HCT116 (cell line): Measurements from ENCODE around the gene DYNLRB1. TPM values are rescaled to one million over a fixed set of nuclear protein-coding genes. Genes with fewer than 3 reads are reported as not detected.

ENCODE experiments used
- ATAC-seq: fragments of 200-7000 bp; cut with Tn5 transposase; 2 replicates; pipeline ENCODE4 v1.9.1; 2020; ENCODE audit warnings: mild to moderate bottlenecking, moderate library complexity
- BruUV-seq: library from RNA; stranded (reverse); fragments of 400-500 nt; replicated peaks from 2 replicates; lab custom pipeline; 2021; lab: Mats Ljungman, UMichigan
- CTCF ChIA-PET: fragments of 300-600 bp; sonication (Branson Sonifier 250); formaldehyde crosslinking; loops from one replicate; lab custom pipeline; 2021; ENCODE audit warnings: antibody characterized with exemption; lab: Charles Lee
- POLR2A ChIA-PET: fragments of 300-600, 350-600 bp; sonication (Branson Sonifier 250); formaldehyde crosslinking; loops from one replicate; lab custom pipeline; 2021; ENCODE audit warnings: antibody characterized with exemption; lab: Charles Lee
- RAD21 ChIA-PET, 2 experiments: fragments of 300-600 bp; sonication (Branson Sonifier 250); formaldehyde crosslinking; loops; one replicate each; lab custom pipeline; 2023; ENCODE audit warnings: low total read pairs in 2 of 2; ENCODE audit not compliant: uncharacterized antibody in 2 of 2, unreplicated experiment in 2 of 2, low non-redundant PET in 1 of 2; lab: Charles Lee
- DNase-seq: peaks from one replicate; pipeline ENCODE4 v3.0.0-alpha.2; 2010; ENCODE audit warnings: low read depth, low spot score
- H2AFZ ChIP-seq: fragments of 200-600 bp; shearing (Covaris generic), sonication (generic); 2 replicates; pipeline ENCODE4 v1.6.1; 2017; ENCODE audit warnings: low read depth, mixed run types, mixed read lengths, antibody characterized with exemption, low read length; ENCODE audit not compliant: poor library complexity, severe bottlenecking
- H3K27ac ChIP-seq: 2 replicates; pipeline ENCODE4 v1.5.1; 2012; ENCODE audit warnings: low read depth, low read length
- H3K27me3 ChIP-seq: fragments of 200-600 bp; sonication (generic); 2 replicates; pipeline ENCODE4 v1.6.1; 2016; ENCODE audit warnings: mixed run types, low read length, mixed read lengths; ENCODE audit not compliant: insufficient read depth
- H3K36me3 ChIP-seq, 2 experiments: fragments of 200-500 bp in 1 of 2; fragments of 200-600 bp in 1 of 2; sonication (Bioruptor generic) in 1 of 2; sonication (generic) in 1 of 2; 2 replicates each; pipeline versions ENCODE4 v1.5.1 to v1.6.1; 2014 to 2016; ENCODE audit warnings: low read length in 2 of 2, inconsistent platforms in 1 of 2, mixed read lengths in 1 of 2, mixed run types in 1 of 2; ENCODE audit not compliant: insufficient read depth in 2 of 2, control insufficient read depth in 1 of 2
- H3K4me1 ChIP-seq, 2 experiments: fragments of 200-600 bp in 1 of 2; sonication (generic) in 1 of 2; 2 replicates each; pipeline versions ENCODE4 v1.5.1 to v1.6.1; 2012 to 2017; ENCODE audit warnings: low read length in 2 of 2, inconsistent platforms in 1 of 2, mild to moderate bottlenecking in 1 of 2, mixed read lengths in 1 of 2, mixed run types in 1 of 2, moderate library complexity in 1 of 2; ENCODE audit not compliant: insufficient read depth in 2 of 2, control insufficient read depth in 1 of 2
- H3K4me2 ChIP-seq: fragments of 200-600 bp; sonication (generic); 2 replicates; pipeline ENCODE4 v1.6.1; 2017; ENCODE audit warnings: mixed run types, low read length, mixed read lengths
- H3K4me3 ChIP-seq, 2 experiments: fragments of 200-600 bp in 1 of 2; sonication (generic) in 1 of 2; replicated peaks in 1 of 2; 2 replicates each; pipeline ENCODE4 v1.5.1; 2011 to 2016; ENCODE audit warnings: low read length in 2 of 2, control low read depth in 1 of 2, low read depth in 1 of 2, mild to moderate bottlenecking in 1 of 2, mixed read lengths in 1 of 2, mixed run types in 1 of 2
- H3K79me2 ChIP-seq: fragments of 200-600 bp; sonication (generic); 2 replicates; pipeline ENCODE4 v1.6.1; 2017; ENCODE audit warnings: mild to moderate bottlenecking, mixed run types, low read length, moderate library complexity, mixed read lengths; ENCODE audit not compliant: insufficient read depth
- H3K9ac ChIP-seq: fragments of 200-600 bp; sonication (generic); 2 replicates; pipeline ENCODE4 v1.6.1; 2016; ENCODE audit warnings: low read length, mixed read lengths
- H3K9me2 ChIP-seq: fragments of 200-600 bp; sonication (generic), shearing (Covaris generic); 2 replicates; pipeline ENCODE4 v1.6.1; 2017; ENCODE audit warnings: mixed run types, mild to moderate bottlenecking, moderate library complexity; ENCODE audit not compliant: insufficient read depth
- H3K9me3 ChIP-seq, 2 experiments: fragments of 200-500 bp in 1 of 2; fragments of 200-600 bp in 1 of 2; sonication (Bioruptor generic) in 1 of 2; sonication (generic) in 1 of 2; 2 replicates each; pipeline ENCODE4 v1.6.1; 2014 to 2017; ENCODE audit warnings: low read length in 2 of 2, mixed read lengths in 2 of 2, inconsistent platforms in 1 of 2, low read depth in 1 of 2, mild to moderate bottlenecking in 1 of 2, mixed run types in 1 of 2, moderate library complexity in 1 of 2; ENCODE audit not compliant: control insufficient read depth in 1 of 2, insufficient read depth in 1 of 2
- H4K20me1 ChIP-seq: fragments of 200-600 bp; sonication (generic), shearing (Covaris generic); 2 replicates; pipeline ENCODE4 v1.6.1; 2017; ENCODE audit warnings: mixed run types, mild to moderate bottlenecking, moderate library complexity; ENCODE audit not compliant: insufficient read depth
- CEBPB ChIP-seq: IDR thresholded peaks from 2 replicates; pipeline ENCODE4 v1.6.1; 2012; ENCODE audit warnings: low read depth
- ELF1 ChIP-seq: IDR thresholded peaks from 2 replicates; pipeline ENCODE4 v1.6.1; 2012; ENCODE audit warnings: low read depth, borderline replicate concordance
- EZH2 ChIP-seq: fragments of 200-600 bp; sonication (generic); IDR thresholded peaks from 2 replicates; pipeline ENCODE4 v1.6.1; 2017; ENCODE audit warnings: antibody characterized with exemption, mixed run types
- FOSL1 ChIP-seq: IDR thresholded peaks from 2 replicates; pipeline ENCODE4 v1.6.1; 2012; ENCODE audit warnings: low read depth
- JUND ChIP-seq: IDR thresholded peaks from 2 replicates; pipeline ENCODE4 v1.6.1; 2012
- POLR2AphosphoS5 ChIP-seq: IDR thresholded peaks from 2 replicates; pipeline ENCODE4 v1.6.1; 2011; ENCODE audit warnings: mild to moderate bottlenecking, low read depth, low read length, moderate library complexity
- RAD21 ChIP-seq: IDR thresholded peaks from 2 replicates; pipeline ENCODE4 v1.6.1; 2012; ENCODE audit warnings: low read depth, mild to moderate bottlenecking
- YY1 ChIP-seq: IDR thresholded peaks from 2 replicates; pipeline ENCODE4 v1.6.1; 2011; ENCODE audit warnings: low read length, low read depth, moderate library complexity, mild to moderate bottlenecking; ENCODE audit not compliant: insufficient replicate concordance; ENCODE audit errors: extremely low read depth
- ZFX ChIP-seq: fragments of 450-650 bp; IDR thresholded peaks from 2 replicates; pipeline ENCODE4 v1.6.1; 2017
- ZNF274 ChIP-seq: fragments of 200-500 bp; sonication (Bioruptor generic); IDR thresholded peaks from 2 replicates; pipeline ENCODE4 v1.6.1; 2014; ENCODE audit warnings: mild to moderate bottlenecking, low read depth, low read length, inconsistent platforms
- intact Hi-C: fragments of 100-400 bp; cut with micrococcal nuclease; formaldehyde crosslinking; loops from 2 replicates; pipeline ENCODE4 v1.10.0; 2022
- total RNA-seq: library from RNA; stranded (reverse); gene quantifications from one replicate; pipeline ENCODE4 v1.2.1, GENCODE V29; 2021; ENCODE audit not compliant: unreplicated experiment
- TF ChIP-seq, protein P1 (sequence below): IDR thresholded peaks from 2 replicates; pipeline ENCODE4 v1.6.1; 2012; ENCODE audit warnings: low read depth
- TF ChIP-seq, protein P2 (sequence below): IDR thresholded peaks from 2 replicates; pipeline ENCODE4 v1.6.1; 2012
- TF ChIP-seq, protein P3 (sequence below), 3 experiments: fragments of 200-600 bp in 1 of 3; sonication (generic) in 1 of 3; IDR thresholded peaks in 2 of 3; conservative IDR thresholded peaks in 1 of 3; 2 replicates each; pipeline ENCODE4 v1.5.1; 2012 to 2017; ENCODE audit warnings: low read depth in 2 of 3, low read length in 2 of 3, antibody characterized with exemption in 1 of 3, borderline replicate concordance in 1 of 3, control low read depth in 1 of 3, mild to moderate bottlenecking in 1 of 3, mixed read lengths in 1 of 3, mixed run types in 1 of 3, moderate library complexity in 1 of 3; ENCODE audit not compliant: insufficient read depth in 1 of 3

DYNLRB1 gene
- total RNA-seq, 1 experiment from 2014 or later, result 106 TPM

DNA sequence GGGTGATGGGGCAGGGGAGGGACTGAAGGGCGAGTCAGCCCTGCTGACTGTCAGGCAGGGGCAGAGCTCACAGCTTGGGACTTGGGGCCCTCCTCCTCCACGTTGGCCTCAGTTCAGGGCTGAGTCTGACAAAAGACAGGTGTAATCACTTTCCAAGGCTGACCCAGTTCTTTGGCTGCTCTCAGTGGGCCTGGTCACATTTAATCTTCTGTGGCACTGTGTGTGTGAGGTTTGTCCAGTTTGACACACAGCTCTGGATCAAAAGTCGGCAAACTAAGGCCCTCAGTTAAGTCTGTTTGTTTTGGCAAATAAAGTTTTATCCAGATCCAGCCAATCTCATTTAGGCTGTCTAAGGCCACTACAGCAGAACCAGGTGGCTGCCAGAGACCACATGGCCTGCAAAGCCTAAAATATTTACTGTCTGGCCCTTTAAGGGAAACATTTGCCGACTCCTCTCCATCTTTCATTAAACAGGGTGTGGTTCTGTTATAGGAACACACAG, 37.2 kb downstream of the DYNLRB1 start (continued):
- TF ChIP-seq, protein P1, sequence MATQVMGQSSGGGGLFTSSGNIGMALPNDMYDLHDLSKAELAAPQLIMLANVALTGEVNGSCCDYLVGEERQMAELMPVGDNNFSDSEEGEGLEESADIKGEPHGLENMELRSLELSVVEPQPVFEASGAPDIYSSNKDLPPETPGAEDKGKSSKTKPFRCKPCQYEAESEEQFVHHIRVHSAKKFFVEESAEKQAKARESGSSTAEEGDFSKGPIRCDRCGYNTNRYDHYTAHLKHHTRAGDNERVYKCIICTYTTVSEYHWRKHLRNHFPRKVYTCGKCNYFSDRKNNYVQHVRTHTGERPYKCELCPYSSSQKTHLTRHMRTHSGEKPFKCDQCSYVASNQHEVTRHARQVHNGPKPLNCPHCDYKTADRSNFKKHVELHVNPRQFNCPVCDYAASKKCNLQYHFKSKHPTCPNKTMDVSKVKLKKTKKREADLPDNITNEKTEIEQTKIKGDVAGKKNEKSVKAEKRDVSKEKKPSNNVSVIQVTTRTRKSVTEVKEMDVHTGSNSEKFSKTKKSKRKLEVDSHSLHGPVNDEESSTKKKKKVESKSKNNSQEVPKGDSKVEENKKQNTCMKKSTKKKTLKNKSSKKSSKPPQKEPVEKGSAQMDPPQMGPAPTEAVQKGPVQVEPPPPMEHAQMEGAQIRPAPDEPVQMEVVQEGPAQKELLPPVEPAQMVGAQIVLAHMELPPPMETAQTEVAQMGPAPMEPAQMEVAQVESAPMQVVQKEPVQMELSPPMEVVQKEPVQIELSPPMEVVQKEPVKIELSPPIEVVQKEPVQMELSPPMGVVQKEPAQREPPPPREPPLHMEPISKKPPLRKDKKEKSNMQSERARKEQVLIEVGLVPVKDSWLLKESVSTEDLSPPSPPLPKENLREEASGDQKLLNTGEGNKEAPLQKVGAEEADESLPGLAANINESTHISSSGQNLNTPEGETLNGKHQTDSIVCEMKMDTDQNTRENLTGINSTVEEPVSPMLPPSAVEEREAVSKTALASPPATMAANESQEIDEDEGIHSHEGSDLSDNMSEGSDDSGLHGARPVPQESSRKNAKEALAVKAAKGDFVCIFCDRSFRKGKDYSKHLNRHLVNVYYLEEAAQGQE, result no peak

DNA sequence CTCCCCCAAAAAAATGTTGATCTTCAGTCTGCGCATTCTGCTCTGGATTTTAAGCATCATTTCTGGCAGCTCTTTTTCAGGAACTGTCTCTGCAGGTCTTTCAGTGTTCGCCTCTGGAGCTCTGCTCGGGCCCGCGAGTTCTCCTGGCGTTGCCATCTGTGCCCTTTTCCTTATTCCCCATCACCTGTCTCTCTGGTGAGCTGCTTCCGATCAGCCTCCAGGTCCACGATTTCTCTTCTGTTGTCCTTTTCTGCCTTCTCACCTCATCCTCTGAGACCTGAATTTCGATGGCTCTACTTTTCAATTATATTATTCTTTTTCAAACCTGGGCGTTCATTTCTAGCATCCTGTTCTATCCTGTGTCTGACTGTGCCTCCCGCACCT, 41.7 kb downstream of the DYNLRB1 start:
- intact Hi-C loops, result no loop called here
- BruUV-seq, result no TSS peak
- TF ChIP-seq RAD21, result no peak
- TF ChIP-seq, protein P2, sequence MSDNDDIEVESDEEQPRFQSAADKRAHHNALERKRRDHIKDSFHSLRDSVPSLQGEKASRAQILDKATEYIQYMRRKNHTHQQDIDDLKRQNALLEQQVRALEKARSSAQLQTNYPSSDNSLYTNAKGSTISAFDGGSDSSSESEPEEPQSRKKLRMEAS, result no peak
- TF ChIP-seq CEBPB, result no peak
- no peak for TF ChIP-seq ZNF274
- no peak for TF ChIP-seq FOSL1
- TF ChIP-seq YY1, result no peak
- no peak for TF ChIP-seq ELF1
- no peak for TF ChIP-seq ZFX
- no peak for TF ChIP-seq POLR2AphosphoS5
- TF ChIP-seq EZH2, result no peak
- TF ChIP-seq, protein P3, sequence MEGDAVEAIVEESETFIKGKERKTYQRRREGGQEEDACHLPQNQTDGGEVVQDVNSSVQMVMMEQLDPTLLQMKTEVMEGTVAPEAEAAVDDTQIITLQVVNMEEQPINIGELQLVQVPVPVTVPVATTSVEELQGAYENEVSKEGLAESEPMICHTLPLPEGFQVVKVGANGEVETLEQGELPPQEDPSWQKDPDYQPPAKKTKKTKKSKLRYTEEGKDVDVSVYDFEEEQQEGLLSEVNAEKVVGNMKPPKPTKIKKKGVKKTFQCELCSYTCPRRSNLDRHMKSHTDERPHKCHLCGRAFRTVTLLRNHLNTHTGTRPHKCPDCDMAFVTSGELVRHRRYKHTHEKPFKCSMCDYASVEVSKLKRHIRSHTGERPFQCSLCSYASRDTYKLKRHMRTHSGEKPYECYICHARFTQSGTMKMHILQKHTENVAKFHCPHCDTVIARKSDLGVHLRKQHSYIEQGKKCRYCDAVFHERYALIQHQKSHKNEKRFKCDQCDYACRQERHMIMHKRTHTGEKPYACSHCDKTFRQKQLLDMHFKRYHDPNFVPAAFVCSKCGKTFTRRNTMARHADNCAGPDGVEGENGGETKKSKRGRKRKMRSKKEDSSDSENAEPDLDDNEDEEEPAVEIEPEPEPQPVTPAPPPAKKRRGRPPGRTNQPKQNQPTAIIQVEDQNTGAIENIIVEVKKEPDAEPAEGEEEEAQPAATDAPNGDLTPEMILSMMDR (IDR thresholded peaks at IDR 0.05 in 2 of 3, conservative IDR thresholded peaks at IDR 0.05 in 1 of 3; ENCODE audit: borderline replicate concordance in 1 of 3, insufficient read depth in 1 of 3, low read depth in 2 of 3, low read length in 2 of 3), result no peak
- no peak for TF ChIP-seq JUND
- CTCF ChIA-PET, result no interaction called here
- no peak overlapping the region for H2AFZ ChIP-seq
- RAD21 ChIA-PET, result no interaction called here
- no peaks in the 10 kb centered on the region for H4K20me1 ChIP-seq
- DNase-seq (no peak), ATAC-seq (no peak)
- H3K9me3 ChIP-seq, result no peaks in the 10 kb centered on the region
- POLR2A ChIA-PET, result no interaction called here
- H3K4me1 ChIP-seq, result peaks cover 0 to 7% of the 10 kb centered on the region in 2 experiments; a peak in 1 of 4 replicates
- no peaks in the 10 kb centered on the region for H3K9me2 ChIP-seq
- no peak overlapping the region for H3K4me2 ChIP-seq
- no peaks in the 10 kb centered on the region for H3K27me3 ChIP-seq
- no peak overlapping the region for H3K9ac ChIP-seq
- H3K4me3 ChIP-seq, result no peak overlapping the region
- no peaks in the 10 kb centered on the region for H3K36me3 ChIP-seq
- H3K27ac ChIP-seq, result no peak overlapping the region
- no peaks in the 10 kb centered on the region for H3K79me2 ChIP-seq
